Measurements from ENCODE around the gene MRGPRD. TPM values are rescaled to one million over a fixed set of nuclear protein-coding genes. Genes with fewer than 3 reads are reported as not detected.

MRGPRD gene
- total and polyA plus RNA-seq, 2 donors (not counting 1 experiment from before 2014, with no cell fraction given) = not detected

DNA sequence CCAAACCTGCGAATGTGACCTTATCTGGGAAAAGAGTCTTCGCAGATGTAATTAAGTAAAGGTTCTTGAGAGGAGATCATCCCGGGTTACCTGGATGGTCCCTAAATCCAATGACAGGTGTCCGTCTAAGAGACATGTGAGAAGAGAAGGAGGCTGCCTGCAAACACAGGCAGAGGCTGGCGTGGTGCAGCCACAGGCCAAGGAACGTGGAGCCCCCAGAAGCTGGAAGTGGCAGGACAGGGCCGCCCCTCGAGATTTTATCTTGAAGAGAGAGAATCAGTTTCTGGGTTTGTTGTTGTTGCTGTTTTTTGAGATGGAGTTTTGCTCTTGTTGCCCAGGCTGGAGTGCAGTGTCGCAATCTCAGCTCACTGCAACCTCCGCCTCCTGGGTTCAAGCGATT, 33.6 kb downstream of the MRGPRD start:
- H3K27ac ChIP-seq (ENCODE audit: low read length in 2 of 2) = no peak overlapping the region
- POLR2A ChIA-PET = no interaction called here
- intact Hi-C loops (cut with micrococcal nuclease) = no loop called here
- no peaks in the 10 kb centered on the region for H3K9me3 ChIP-seq (ENCODE audit: control extremely low read depth in 1 of 3, control insufficient read depth in 2 of 3, insufficient read depth in 1 of 3, low read length in 2 of 3)
- no peaks in the 10 kb centered on the region for H3K4me1 Mint-ChIP-seq
- no peaks in the 10 kb centered on the region for H3K27me3 ChIP-seq (replicated peaks in 1 of 4; ENCODE audit: control extremely low read depth in 1 of 4, control insufficient read depth in 3 of 4, insufficient read depth in 4 of 4, low read length in 3 of 4)
- H3K36me3 ChIP-seq (replicated peaks in 1 of 2; ENCODE audit: control extremely low read depth in 1 of 2, control insufficient read depth in 1 of 2, extremely low read depth in 1 of 2, insufficient read depth in 2 of 2, low read length in 1 of 2) = no peaks in the 10 kb centered on the region
- H3K4me3 Mint-ChIP-seq = no peak overlapping the region
- H3K9ac ChIP-seq (ENCODE audit: low read length) = no peak overlapping the region
- H3K4me2 ChIP-seq (replicated peaks; ENCODE audit: low read depth, low read length, poor library complexity, severe bottlenecking) = no peak overlapping the region
- no peaks in the 10 kb centered on the region for H3K79me2 ChIP-seq (ENCODE audit: control insufficient read depth, insufficient read depth, low read length)
- no peaks in the 10 kb centered on the region for H3K4me1 ChIP-seq (ENCODE audit: control insufficient read depth in 2 of 2, insufficient read depth in 2 of 2, low read length in 2 of 2)
- no peak for DNase-seq
- no peaks in the 10 kb centered on the region for H3K9me3 Mint-ChIP-seq (ENCODE audit: insufficient read depth)
- WGBS (ENCODE audit: insufficient coverage) = 71% methylated on average over 7 of the region's 11 CpGs
- no peak overlapping the region for H3K27ac Mint-ChIP-seq
- CTCF ChIA-PET = interaction anchor here (0.7 kb wide), 1 partner anchor 15 kb away, joined by 3 read pairs; no protein-coding TSS in a partner anchor
- no peak overlapping the region for H2AFZ ChIP-seq (ENCODE audit: insufficient read depth, low read depth, low read length, poor library complexity, severe bottlenecking)
- ATAC-seq (ENCODE audit: low read depth) = no peak
- no peak overlapping the region for H3K4me3 ChIP-seq (ENCODE audit: control extremely low read depth in 1 of 5, extremely low read depth in 1 of 5, insufficient read depth in 1 of 5, low read depth in 2 of 5, low read length in 4 of 5)
- H3K27me3 Mint-ChIP-seq = no peaks in the 10 kb centered on the region
- H4K20me1 ChIP-seq (ENCODE audit: control insufficient read depth, insufficient read depth, low read length, poor library complexity, severe bottlenecking) = no peaks in the 10 kb centered on the region
- TF ChIP-seq, protein P1, sequence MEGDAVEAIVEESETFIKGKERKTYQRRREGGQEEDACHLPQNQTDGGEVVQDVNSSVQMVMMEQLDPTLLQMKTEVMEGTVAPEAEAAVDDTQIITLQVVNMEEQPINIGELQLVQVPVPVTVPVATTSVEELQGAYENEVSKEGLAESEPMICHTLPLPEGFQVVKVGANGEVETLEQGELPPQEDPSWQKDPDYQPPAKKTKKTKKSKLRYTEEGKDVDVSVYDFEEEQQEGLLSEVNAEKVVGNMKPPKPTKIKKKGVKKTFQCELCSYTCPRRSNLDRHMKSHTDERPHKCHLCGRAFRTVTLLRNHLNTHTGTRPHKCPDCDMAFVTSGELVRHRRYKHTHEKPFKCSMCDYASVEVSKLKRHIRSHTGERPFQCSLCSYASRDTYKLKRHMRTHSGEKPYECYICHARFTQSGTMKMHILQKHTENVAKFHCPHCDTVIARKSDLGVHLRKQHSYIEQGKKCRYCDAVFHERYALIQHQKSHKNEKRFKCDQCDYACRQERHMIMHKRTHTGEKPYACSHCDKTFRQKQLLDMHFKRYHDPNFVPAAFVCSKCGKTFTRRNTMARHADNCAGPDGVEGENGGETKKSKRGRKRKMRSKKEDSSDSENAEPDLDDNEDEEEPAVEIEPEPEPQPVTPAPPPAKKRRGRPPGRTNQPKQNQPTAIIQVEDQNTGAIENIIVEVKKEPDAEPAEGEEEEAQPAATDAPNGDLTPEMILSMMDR (IDR thresholded peaks at IDR 0.05) = no peak
- no peak for TF ChIP-seq EZH2 (IDR thresholded peaks at IDR 0.05; ENCODE audit: borderline replicate concordance, insufficient read depth, low read depth, low read length, poor library complexity, severe bottlenecking)

- Histone ChIP-seq H2AFZ (ENCODE audit: insufficient read depth, low read depth, low read length, poor library complexity, severe bottlenecking) (no peak overlapping the region), H3K27me3 (replicated peaks in 1 of 4; ENCODE audit: control extremely low read depth in 1 of 4, control insufficient read depth in 3 of 4, insufficient read depth in 4 of 4, low read length in 3 of 4) (no peaks in the 10 kb centered on the region), H3K4me1 (ENCODE audit: control insufficient read depth in 2 of 2, insufficient read depth in 2 of 2, low read length in 2 of 2) (no peaks in the 10 kb centered on the region), H3K79me2 (ENCODE audit: control insufficient read depth, insufficient read depth, low read length) (no peaks in the 10 kb centered on the region), H3K9ac (ENCODE audit: low read length) (no peak overlapping the region), H4K20me1 (ENCODE audit: control insufficient read depth, insufficient read depth, low read length, poor library complexity, severe bottlenecking) (no peaks in the 10 kb centered on the region), H3K27ac (ENCODE audit: low read length in 2 of 2) (no peak overlapping the region), H3K9me3 (ENCODE audit: control extremely low read depth in 1 of 3, control insufficient read depth in 2 of 3, insufficient read depth in 1 of 3, low read length in 2 of 3) (no peaks in the 10 kb centered on the region), H3K4me3 (ENCODE audit: control extremely low read depth in 1 of 5, extremely low read depth in 1 of 5, insufficient read depth in 1 of 5, low read depth in 2 of 5, low read length in 4 of 5) (no peak overlapping the region), H3K36me3 (replicated peaks in 1 of 2; ENCODE audit: control extremely low read depth in 1 of 2, control insufficient read depth in 1 of 2, extremely low read depth in 1 of 2, insufficient read depth in 2 of 2, low read length in 1 of 2) (no peaks in the 10 kb centered on the region), H3K4me2 (replicated peaks; ENCODE audit: low read depth, low read length, poor library complexity, severe bottlenecking) (no peak overlapping the region)
- ATAC-seq (ENCODE audit: low read depth) = no peak
- no peaks in the 10 kb centered on the region for H3K9me3 Mint-ChIP-seq (ENCODE audit: insufficient read depth)
- intact Hi-C loops (cut with micrococcal nuclease) = no loop called here
- H3K27me3 Mint-ChIP-seq = no peaks in the 10 kb centered on the region
- ChIA-PET POLR2A (interaction anchor here (0.7 kb wide), 1 partner anchor 146 kb away, joined by 3 read pairs; no protein-coding TSS in a partner anchor), CTCF (no interaction called here)
- 90% methylated on average over 15 of the region's 18 CpGs for WGBS (ENCODE audit: insufficient coverage)
- H3K4me3 Mint-ChIP-seq = no peak overlapping the region
- TF ChIP-seq EZH2 (IDR thresholded peaks at IDR 0.05; ENCODE audit: borderline replicate concordance, insufficient read depth, low read depth, low read length, poor library complexity, severe bottlenecking) = no peak
- TF ChIP-seq, protein P1 (IDR thresholded peaks at IDR 0.05) = no peak
- H3K27ac Mint-ChIP-seq = no peak overlapping the region
- DNase-seq = no peak
- no peaks in the 10 kb centered on the region for H3K4me1 Mint-ChIP-seq
Observed at GRCh38 chr11:68946416-68947090, 34.2 kb downstream of the MRGPRD start.
